ENCODE results near the gene RXRA.

DNA sequence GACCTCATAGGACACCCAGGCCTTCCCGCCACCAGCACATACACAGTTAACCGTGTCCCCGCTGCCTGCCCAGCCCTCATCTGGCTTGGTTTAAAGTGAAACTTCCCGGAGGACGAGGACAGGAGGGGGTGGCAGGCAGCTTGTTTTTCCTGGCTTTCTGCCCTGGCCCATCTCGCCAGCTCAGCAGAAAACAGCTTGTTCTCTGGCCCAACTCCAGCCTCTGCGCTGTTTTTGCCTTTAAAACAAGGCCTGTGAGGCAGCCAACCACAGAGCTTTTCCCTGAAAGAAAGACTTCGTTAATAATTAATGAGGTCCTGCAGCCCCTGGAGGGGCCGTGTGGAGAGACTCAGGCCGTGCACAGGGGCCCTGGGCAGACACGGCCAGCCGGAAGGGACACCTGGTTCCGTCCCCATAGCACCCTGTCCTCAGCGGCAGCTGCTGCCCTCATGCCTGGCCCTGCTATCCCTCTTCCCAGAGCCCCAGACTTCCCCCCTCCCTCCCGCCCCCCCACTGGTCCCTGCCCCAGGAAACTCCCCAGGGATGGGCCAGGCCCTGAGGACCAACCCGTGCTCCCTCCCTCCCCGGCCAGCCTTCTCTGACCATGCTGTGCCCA is 108.7 kb downstream of the RXRA start:
- TF ChIP-seq, protein P1, sequence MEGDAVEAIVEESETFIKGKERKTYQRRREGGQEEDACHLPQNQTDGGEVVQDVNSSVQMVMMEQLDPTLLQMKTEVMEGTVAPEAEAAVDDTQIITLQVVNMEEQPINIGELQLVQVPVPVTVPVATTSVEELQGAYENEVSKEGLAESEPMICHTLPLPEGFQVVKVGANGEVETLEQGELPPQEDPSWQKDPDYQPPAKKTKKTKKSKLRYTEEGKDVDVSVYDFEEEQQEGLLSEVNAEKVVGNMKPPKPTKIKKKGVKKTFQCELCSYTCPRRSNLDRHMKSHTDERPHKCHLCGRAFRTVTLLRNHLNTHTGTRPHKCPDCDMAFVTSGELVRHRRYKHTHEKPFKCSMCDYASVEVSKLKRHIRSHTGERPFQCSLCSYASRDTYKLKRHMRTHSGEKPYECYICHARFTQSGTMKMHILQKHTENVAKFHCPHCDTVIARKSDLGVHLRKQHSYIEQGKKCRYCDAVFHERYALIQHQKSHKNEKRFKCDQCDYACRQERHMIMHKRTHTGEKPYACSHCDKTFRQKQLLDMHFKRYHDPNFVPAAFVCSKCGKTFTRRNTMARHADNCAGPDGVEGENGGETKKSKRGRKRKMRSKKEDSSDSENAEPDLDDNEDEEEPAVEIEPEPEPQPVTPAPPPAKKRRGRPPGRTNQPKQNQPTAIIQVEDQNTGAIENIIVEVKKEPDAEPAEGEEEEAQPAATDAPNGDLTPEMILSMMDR (IDR thresholded peaks at IDR 0.05), result no peak
- no peak for TF ChIP-seq POLR2A (IDR thresholded peaks at IDR 0.05)
- TF ChIP-seq POLR2AphosphoS5 (IDR thresholded peaks at IDR 0.05), result peak; percentile 56 to 82 (median 77)
